ENCODE data around the gene ZMYM4.

The ZMYM4 gene

GRCh38 chr1:35430762-35431161, 162.3 kb downstream of the ZMYM4 start:
- Histone ChIP-seq H3K4me1 (ENCODE audit: control insufficient read depth, insufficient read depth, low read length, poor library complexity, severe bottlenecking) (no peaks in the 10 kb centered on the region), H3K36me3 (ENCODE audit: control insufficient read depth, insufficient read depth, low read length) (peaks cover 16% of the 10 kb centered on the region), H3K4me3 (ENCODE audit: insufficient read depth, low read depth, low read length, poor library complexity, severe bottlenecking) (no peak overlapping the region), H3K9me3 (ENCODE audit: control insufficient read depth, low read length) (no peaks in the 10 kb centered on the region), H3K27me3 (replicated peaks; ENCODE audit: control insufficient read depth, insufficient read depth, low read length, poor library complexity, severe bottlenecking) (no peaks in the 10 kb centered on the region), H3K27ac (ENCODE audit: insufficient read depth, low read length, poor library complexity, severe bottlenecking) (no peak overlapping the region)
- DNase-seq: no peak

GRCh38 chr1:35431173-35431599, 162.7 kb downstream of the ZMYM4 start:
- no peak for DNase-seq
- H3K4me1 ChIP-seq (ENCODE audit: control insufficient read depth, insufficient read depth, low read length, poor library complexity, severe bottlenecking): no peaks in the 10 kb centered on the region
- H3K36me3 ChIP-seq (ENCODE audit: control insufficient read depth, insufficient read depth, low read length): peaks cover 20% of the 10 kb centered on the region
- no peaks in the 10 kb centered on the region for H3K9me3 ChIP-seq (ENCODE audit: control insufficient read depth, low read length)
- H3K27ac ChIP-seq (ENCODE audit: insufficient read depth, low read length, poor library complexity, severe bottlenecking): no peak overlapping the region
- H3K4me3 ChIP-seq (ENCODE audit: insufficient read depth, low read depth, low read length, poor library complexity, severe bottlenecking): no peak overlapping the region
- no peaks in the 10 kb centered on the region for H3K27me3 ChIP-seq (replicated peaks; ENCODE audit: control insufficient read depth, insufficient read depth, low read length, poor library complexity, severe bottlenecking)

DNA sequence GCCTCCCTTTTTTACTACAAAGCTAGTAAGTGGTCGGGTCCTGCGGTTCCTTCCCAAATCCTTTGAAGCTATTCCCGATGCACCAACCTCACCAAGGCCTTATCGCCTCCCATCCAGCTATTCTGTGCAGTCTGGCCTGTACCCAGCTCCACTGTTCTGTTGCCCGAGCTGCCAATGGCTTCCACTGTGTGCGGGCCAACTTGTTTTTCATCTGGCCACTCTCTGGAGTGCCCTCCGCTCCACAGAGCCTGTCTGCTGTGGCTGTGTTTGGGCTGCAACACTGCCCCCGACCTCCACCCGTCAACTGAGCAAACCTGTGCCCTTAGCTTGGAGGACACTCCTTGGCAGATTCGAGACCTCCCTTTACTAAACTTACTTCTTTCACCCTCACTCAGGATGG, 163.7 kb downstream of the ZMYM4 start:
- H3K36me3 ChIP-seq (ENCODE audit: control insufficient read depth, insufficient read depth, low read length): peaks cover 26% of the 10 kb centered on the region
- no peaks in the 10 kb centered on the region for H3K9me3 ChIP-seq (ENCODE audit: control insufficient read depth, low read length)
- DNase-seq: no peak
- H3K27me3 ChIP-seq (replicated peaks; ENCODE audit: control insufficient read depth, insufficient read depth, low read length, poor library complexity, severe bottlenecking): no peaks in the 10 kb centered on the region
- H3K4me3 ChIP-seq (ENCODE audit: insufficient read depth, low read depth, low read length, poor library complexity, severe bottlenecking): no peak overlapping the region
- H3K4me1 ChIP-seq (ENCODE audit: control insufficient read depth, insufficient read depth, low read length, poor library complexity, severe bottlenecking): no peaks in the 10 kb centered on the region
- no peak overlapping the region for H3K27ac ChIP-seq (ENCODE audit: insufficient read depth, low read length, poor library complexity, severe bottlenecking)

GRCh38 chr1:35433714-35434113, 165.2 kb downstream of the ZMYM4 start:
- Histone ChIP-seq H3K27me3 (replicated peaks; ENCODE audit: control insufficient read depth, insufficient read depth, low read length, poor library complexity, severe bottlenecking) (no peaks in the 10 kb centered on the region), H3K36me3 (ENCODE audit: control insufficient read depth, insufficient read depth, low read length) (peaks cover 26% of the 10 kb centered on the region), H3K4me3 (ENCODE audit: insufficient read depth, low read depth, low read length, poor library complexity, severe bottlenecking) (no peak overlapping the region), H3K9me3 (ENCODE audit: control insufficient read depth, low read length) (no peaks in the 10 kb centered on the region), H3K4me1 (ENCODE audit: control insufficient read depth, insufficient read depth, low read length, poor library complexity, severe bottlenecking) (no peaks in the 10 kb centered on the region), H3K27ac (ENCODE audit: insufficient read depth, low read length, poor library complexity, severe bottlenecking) (no peak overlapping the region)
- no peak for DNase-seq

DNA sequence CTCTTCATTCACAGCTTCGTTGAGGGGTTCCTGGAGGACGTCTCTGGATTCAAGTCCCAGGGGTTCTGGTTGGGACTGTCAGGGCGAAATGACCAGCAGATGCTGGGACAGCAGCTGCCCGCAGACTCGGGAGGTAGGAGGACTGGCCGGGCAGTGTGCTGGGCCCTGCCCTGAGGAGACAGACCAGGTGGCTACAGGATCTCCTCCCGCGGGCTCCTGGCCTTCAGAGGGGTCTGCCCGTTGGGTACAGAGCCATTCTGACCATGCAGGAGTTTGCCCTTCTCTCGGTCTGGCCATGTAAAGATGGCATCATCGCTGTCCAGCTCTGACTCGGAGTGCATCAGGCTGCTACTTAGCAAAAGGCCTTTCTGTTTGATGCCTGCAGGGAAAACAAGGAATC, 166.2 kb downstream of the ZMYM4 start:
- no peaks in the 10 kb centered on the region for H3K4me1 ChIP-seq (ENCODE audit: control insufficient read depth, insufficient read depth, low read length, poor library complexity, severe bottlenecking)
- DNase-seq: no peak
- H3K27ac ChIP-seq (ENCODE audit: insufficient read depth, low read length, poor library complexity, severe bottlenecking): no peak overlapping the region
- H3K36me3 ChIP-seq (ENCODE audit: control insufficient read depth, insufficient read depth, low read length): peaks cover 30% of the 10 kb centered on the region
- H3K9me3 ChIP-seq (ENCODE audit: control insufficient read depth, low read length): no peaks in the 10 kb centered on the region
- no peak overlapping the region for H3K4me3 ChIP-seq (ENCODE audit: insufficient read depth, low read depth, low read length, poor library complexity, severe bottlenecking)
- no peaks in the 10 kb centered on the region for H3K27me3 ChIP-seq (replicated peaks; ENCODE audit: control insufficient read depth, insufficient read depth, low read length, poor library complexity, severe bottlenecking)

DNA sequence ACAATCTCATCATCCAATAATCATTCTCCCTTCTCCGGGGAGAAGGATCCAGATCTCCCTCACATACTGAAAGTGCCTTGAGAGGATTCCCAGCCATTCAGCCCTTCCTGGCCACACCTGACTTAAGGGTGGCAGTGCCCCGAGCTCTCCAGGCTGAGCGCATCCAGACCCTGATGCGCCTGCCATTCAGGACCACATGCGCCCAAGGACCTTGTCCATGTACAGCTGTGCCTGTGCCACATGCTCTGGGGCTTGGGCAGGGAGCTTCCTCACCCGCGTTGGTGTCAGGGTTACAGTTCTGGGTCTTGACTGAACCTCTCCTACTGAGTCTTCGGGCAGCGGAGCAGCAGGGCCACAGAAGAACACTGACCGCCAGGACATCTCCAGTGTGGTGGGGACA, 167.6 kb downstream of the ZMYM4 start:
- H3K27ac ChIP-seq (ENCODE audit: insufficient read depth, low read length, poor library complexity, severe bottlenecking): no peak overlapping the region
- H3K4me1 ChIP-seq (ENCODE audit: control insufficient read depth, insufficient read depth, low read length, poor library complexity, severe bottlenecking): no peaks in the 10 kb centered on the region
- no peak for DNase-seq
- H3K27me3 ChIP-seq (replicated peaks; ENCODE audit: control insufficient read depth, insufficient read depth, low read length, poor library complexity, severe bottlenecking): no peaks in the 10 kb centered on the region
- peaks cover 44% of the 10 kb centered on the region for H3K36me3 ChIP-seq (ENCODE audit: control insufficient read depth, insufficient read depth, low read length)
- no peak overlapping the region for H3K4me3 ChIP-seq (ENCODE audit: insufficient read depth, low read depth, low read length, poor library complexity, severe bottlenecking)
- H3K9me3 ChIP-seq (ENCODE audit: control insufficient read depth, low read length): no peaks in the 10 kb centered on the region

DNA sequence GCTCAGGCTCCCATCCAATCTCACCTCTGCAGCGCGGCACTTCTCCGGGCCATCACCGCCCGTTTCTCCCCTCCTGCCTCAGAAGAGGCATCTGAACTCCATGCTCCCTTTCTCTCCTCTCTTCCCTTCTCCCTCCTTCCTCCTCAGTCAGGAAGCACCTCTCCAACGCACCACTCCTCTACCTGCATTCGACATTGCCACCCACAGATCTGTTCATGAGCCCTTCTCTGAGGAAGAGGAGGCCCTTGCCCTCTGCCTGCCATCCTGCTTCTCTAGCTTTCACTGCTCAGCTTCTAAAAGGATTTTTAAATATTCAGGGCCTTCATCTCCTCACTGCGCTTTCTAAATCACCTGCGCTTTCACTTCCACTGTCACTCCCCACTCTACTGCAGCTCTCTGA, 168.7 kb downstream of the ZMYM4 start:
- H3K27ac ChIP-seq (ENCODE audit: insufficient read depth, low read length, poor library complexity, severe bottlenecking): no peak overlapping the region
- H3K4me1 ChIP-seq (ENCODE audit: control insufficient read depth, insufficient read depth, low read length, poor library complexity, severe bottlenecking): no peaks in the 10 kb centered on the region
- no peak for DNase-seq
- H3K36me3 ChIP-seq (ENCODE audit: control insufficient read depth, insufficient read depth, low read length): peaks cover 54% of the 10 kb centered on the region
- no peaks in the 10 kb centered on the region for H3K27me3 ChIP-seq (replicated peaks; ENCODE audit: control insufficient read depth, insufficient read depth, low read length, poor library complexity, severe bottlenecking)
- no peaks in the 10 kb centered on the region for H3K9me3 ChIP-seq (ENCODE audit: control insufficient read depth, low read length)
- H3K4me3 ChIP-seq (ENCODE audit: insufficient read depth, low read depth, low read length, poor library complexity, severe bottlenecking): no peak overlapping the region

- Histone ChIP-seq H3K36me3 (ENCODE audit: control insufficient read depth, insufficient read depth, low read length) (peaks cover 68% of the 10 kb centered on the region), H3K9me3 (ENCODE audit: control insufficient read depth, low read length) (no peaks in the 10 kb centered on the region), H3K27ac (ENCODE audit: insufficient read depth, low read length, poor library complexity, severe bottlenecking) (no peak overlapping the region), H3K4me1 (ENCODE audit: control insufficient read depth, insufficient read depth, low read length, poor library complexity, severe bottlenecking) (no peaks in the 10 kb centered on the region), H3K27me3 (replicated peaks; ENCODE audit: control insufficient read depth, insufficient read depth, low read length, poor library complexity, severe bottlenecking) (no peaks in the 10 kb centered on the region), H3K4me3 (ENCODE audit: insufficient read depth, low read depth, low read length, poor library complexity, severe bottlenecking) (no peak overlapping the region)
- no peak for DNase-seq
These were observed 171.1 kb downstream of the ZMYM4 start for GRCh38 chr1:35439626-35440025.

DNA sequence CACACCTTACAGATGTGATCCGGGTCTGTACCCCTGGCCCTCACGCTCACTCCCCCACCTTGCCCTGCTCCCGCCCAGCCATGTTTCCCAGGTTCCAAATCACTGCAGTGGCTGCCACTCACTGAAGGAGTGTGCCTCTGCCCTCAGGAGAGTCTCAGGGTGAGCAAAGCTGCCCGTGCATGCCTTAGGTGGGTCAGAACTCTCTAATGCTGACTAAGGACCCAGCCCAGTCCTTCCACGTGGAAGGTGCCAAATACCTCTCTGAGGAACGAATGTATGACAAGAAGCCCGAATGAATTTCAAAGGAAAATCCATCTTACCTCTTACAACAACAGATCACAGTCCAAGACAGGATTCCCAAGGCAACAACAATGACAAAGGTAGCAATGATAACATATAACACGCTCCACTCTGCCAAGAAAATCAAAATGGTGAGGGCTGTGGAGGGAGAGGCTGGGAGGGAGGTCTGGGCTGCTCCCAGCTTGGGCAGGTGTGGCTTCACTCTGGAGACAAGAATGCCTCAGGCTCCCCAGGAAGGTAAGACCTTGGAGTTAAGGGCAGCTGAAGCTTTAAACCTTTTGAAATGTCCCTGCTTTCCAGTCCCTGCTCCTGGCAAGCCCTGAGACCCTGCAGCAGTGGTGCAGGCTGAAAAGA, 173.5 kb downstream of the ZMYM4 start:
- Histone ChIP-seq H3K9me3 (ENCODE audit: control insufficient read depth, low read length) (no peaks in the 10 kb centered on the region), H3K36me3 (ENCODE audit: control insufficient read depth, insufficient read depth, low read length) (peaks cover 65% of the 10 kb centered on the region), H3K27ac (ENCODE audit: insufficient read depth, low read length, poor library complexity, severe bottlenecking) (no peak overlapping the region), H3K4me1 (ENCODE audit: control insufficient read depth, insufficient read depth, low read length, poor library complexity, severe bottlenecking) (no peaks in the 10 kb centered on the region), H3K27me3 (replicated peaks; ENCODE audit: control insufficient read depth, insufficient read depth, low read length, poor library complexity, severe bottlenecking) (no peaks in the 10 kb centered on the region), H3K4me3 (ENCODE audit: insufficient read depth, low read depth, low read length, poor library complexity, severe bottlenecking) (no peak overlapping the region)
- no peak for DNase-seq

- H3K27me3 ChIP-seq (replicated peaks; ENCODE audit: control insufficient read depth, insufficient read depth, low read length, poor library complexity, severe bottlenecking): no peaks in the 10 kb centered on the region
- H3K9me3 ChIP-seq (ENCODE audit: control insufficient read depth, low read length): no peaks in the 10 kb centered on the region
- H3K27ac ChIP-seq (ENCODE audit: insufficient read depth, low read length, poor library complexity, severe bottlenecking): no peak overlapping the region
- no peak for DNase-seq
- H3K4me1 ChIP-seq (ENCODE audit: control insufficient read depth, insufficient read depth, low read length, poor library complexity, severe bottlenecking): no peaks in the 10 kb centered on the region
- no peak overlapping the region for H3K4me3 ChIP-seq (ENCODE audit: insufficient read depth, low read depth, low read length, poor library complexity, severe bottlenecking)
- H3K36me3 ChIP-seq (ENCODE audit: control insufficient read depth, insufficient read depth, low read length): peaks cover 69% of the 10 kb centered on the region
These were observed 174.2 kb downstream of the ZMYM4 start for GRCh38 chr1:35442734-35443133.
